ENCODE results near the gene MYZAP.

GRCh38 chr15:57545995-57546394 lies 45.7 kb upstream of the MYZAP start:
- no peak for TF ChIP-seq CTCF (IDR thresholded peaks at IDR 0.05)
- no peak for TF ChIP-seq POLR2AphosphoS5 (IDR thresholded peaks at IDR 0.05)
- TF ChIP-seq POLR2A (IDR thresholded peaks at IDR 0.05): no peak
